Measurements from ENCODE around the gene TIMM22.

TIMM22 gene

DNA sequence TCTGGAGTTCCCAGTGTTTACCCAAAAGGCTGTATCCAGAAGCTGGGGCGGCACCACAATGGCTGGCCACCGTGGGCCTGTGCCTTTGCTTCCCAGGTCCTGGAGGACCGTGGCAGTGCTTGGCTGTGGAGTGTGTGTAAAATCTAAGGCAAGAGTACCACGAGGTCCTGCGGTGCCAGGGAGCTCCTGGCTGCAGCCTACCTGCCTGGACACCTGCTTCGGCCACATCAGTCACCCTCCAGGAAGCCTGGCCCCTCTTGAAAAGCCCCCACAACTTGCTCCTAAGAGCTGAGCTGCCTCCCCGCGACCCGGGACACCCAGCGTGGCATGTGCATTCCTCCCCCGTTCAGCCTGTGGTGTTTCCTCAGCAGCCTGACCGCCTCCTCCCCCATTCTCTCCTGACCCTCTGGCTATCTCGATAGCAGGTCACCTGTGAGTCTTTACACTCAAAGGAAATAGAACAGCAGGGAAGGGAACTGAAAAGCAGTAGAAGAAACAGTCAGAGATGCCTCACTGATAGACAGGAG is 7.9 kb downstream of the TIMM22 start:
- no peak for DNase-seq
- Histone ChIP-seq H3K4me1 (peaks cover 15 to 95% (median 90%) of the 10 kb centered on the region in 4 donors), H3K4me3 (no peak overlapping the region), H3K9me3 (no peaks in the 10 kb centered on the region), H3K27ac (peak overlapping the region; percentile 79 to 83), H3K36me3 (peaks cover 30 to 50% (median 42%) of the 10 kb centered on the region in 3 donors), H3K27me3 (no peaks in the 10 kb centered on the region)
- intact Hi-C loops (cut with DNase I; ENCODE audit: low total_unique reads), result no loop called here
- TF ChIP-seq CTCF (IDR thresholded peaks at IDR 0.05), result no peak

DNA sequence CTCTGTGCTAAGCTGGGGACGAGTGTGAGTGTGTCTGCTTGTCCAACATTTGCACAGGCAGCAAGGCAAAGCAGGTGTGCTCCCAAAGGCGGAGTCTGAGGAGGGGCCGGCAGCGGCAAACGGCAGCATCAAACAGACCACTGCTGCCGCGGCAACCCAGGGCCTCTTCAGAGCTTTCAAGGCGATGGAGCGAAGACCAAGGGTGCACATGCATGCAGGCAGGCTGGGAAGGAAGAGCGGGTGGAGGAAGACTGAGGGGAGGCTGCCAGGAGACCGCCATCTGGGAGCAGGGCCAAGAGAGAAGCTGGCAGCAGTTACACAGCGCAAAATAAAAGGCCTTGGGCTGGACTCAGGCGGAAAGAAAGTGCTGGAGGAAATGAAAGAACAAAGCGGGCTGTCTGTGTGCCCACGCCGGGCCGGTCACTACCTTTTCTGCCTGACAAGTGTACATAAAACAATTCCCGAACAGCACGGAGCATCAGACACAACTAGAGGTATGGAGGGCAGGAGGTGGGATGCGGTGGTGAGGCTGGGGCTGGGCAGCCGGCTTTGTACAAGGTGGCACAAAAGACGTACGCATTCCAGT is 8.5 kb downstream of the TIMM22 start:
- peak overlapping the region; percentile 79 to 83 for H3K27ac ChIP-seq
- H3K27me3 ChIP-seq, result no peaks in the 10 kb centered on the region
- H3K4me1 ChIP-seq, result peaks cover 15 to 98% (median 91%) of the 10 kb centered on the region in 4 donors
- intact Hi-C loops (cut with DNase I; ENCODE audit: low total_unique reads), result no loop called here
- no peak for TF ChIP-seq CTCF (IDR thresholded peaks at IDR 0.05)
- H3K9me3 ChIP-seq, result no peaks in the 10 kb centered on the region
- H3K4me3 ChIP-seq, result peak overlapping the region; percentile 21 to 23
- DNase-seq, result peak; percentile 72 to 93
- H3K36me3 ChIP-seq, result peaks cover 36 to 54% (median 48%) of the 10 kb centered on the region in 3 donors

- H3K27ac ChIP-seq, result peak overlapping the region; percentile 79 to 83
- peak overlapping the region; percentile 21 to 23 for H3K4me3 ChIP-seq
- no peaks in the 10 kb centered on the region for H3K27me3 ChIP-seq
- TF ChIP-seq CTCF (IDR thresholded peaks at IDR 0.05), result no peak
- intact Hi-C loops (cut with DNase I; ENCODE audit: low total_unique reads), result no loop called here
- DNase-seq, result no peak
- peaks cover 42 to 54% (median 51%) of the 10 kb centered on the region in 3 donors for H3K36me3 ChIP-seq
- H3K9me3 ChIP-seq, result no peaks in the 10 kb centered on the region
- H3K4me1 ChIP-seq, result peaks cover 15 to 95% (median 86%) of the 10 kb centered on the region in 4 donors
Measured at GRCh38 chr17:1006054-1006453, 9.1 kb downstream of the TIMM22 start.

DNA sequence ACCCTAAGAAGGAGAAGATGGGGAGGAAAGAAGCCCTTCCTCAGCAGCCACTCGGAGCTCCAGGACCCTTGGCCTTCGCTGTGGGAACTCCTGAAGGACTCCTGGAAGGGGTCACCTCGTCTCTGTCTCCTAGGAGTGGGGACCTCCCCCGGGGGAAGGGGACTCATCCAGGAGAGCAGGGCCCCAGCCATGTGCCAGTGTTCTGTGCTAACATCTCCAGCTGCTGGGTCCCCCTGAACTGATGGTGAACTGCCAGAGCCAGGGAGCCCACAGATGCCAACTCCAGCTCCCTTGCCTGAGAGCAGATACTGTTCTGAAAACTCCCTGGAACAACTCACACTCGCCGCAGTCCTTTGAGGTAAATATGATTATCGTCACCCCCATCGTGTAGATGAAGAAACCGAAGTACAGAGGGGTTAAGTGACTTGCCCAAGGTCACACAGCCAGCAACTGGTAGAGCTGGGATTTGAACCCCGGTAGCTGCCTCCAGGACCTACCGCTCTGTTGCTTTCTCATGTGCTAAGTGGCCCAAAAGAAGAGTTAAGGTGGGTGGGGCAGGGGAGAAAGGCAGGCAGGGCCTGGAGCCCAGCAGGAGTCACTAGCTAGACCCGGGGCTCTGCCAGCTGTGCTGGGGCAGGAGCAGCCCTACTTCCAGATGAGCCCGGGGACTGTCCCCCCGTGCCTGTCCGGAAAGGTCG is 10.5 kb downstream of the TIMM22 start:
- no peaks in the 10 kb centered on the region for H3K9me3 ChIP-seq
- intact Hi-C loops (cut with DNase I; ENCODE audit: low total_unique reads), result no loop called here
- no peaks in the 10 kb centered on the region for H3K27me3 ChIP-seq
- peaks cover 56 to 64% (median 62%) of the 10 kb centered on the region in 3 donors for H3K36me3 ChIP-seq
- no peak for TF ChIP-seq CTCF (IDR thresholded peaks at IDR 0.05)
- DNase-seq, result no peak
- peak overlapping the region; percentile 87 to 97 for H3K27ac ChIP-seq
- H3K4me3 ChIP-seq, result peak overlapping the region in 1 of 2 donors; percentile 22
- peaks cover 15 to 84% (median 74%) of the 10 kb centered on the region in 4 donors for H3K4me1 ChIP-seq

GRCh38 chr17:1008008-1008761 is 11.3 kb downstream of the TIMM22 start:
- intact Hi-C loops (cut with DNase I; ENCODE audit: low total_unique reads), result no loop called here
- Histone ChIP-seq H3K4me1 (peaks cover 15 to 76% (median 67%) of the 10 kb centered on the region in 4 donors), H3K9me3 (no peaks in the 10 kb centered on the region), H3K27me3 (no peaks in the 10 kb centered on the region), H3K4me3 (peak overlapping the region in 1 of 2 donors; percentile 22), H3K27ac (peak overlapping the region; percentile 87 to 97), H3K36me3 (peaks cover 57 to 71% (median 62%) of the 10 kb centered on the region in 3 donors)
- peak in 1 of 2 experiments; percentile 8 for TF ChIP-seq CTCF (IDR thresholded peaks at IDR 0.05)
- peak; percentile 83 to 93 for DNase-seq
